Suprapubic skin (tissue), 3 donors: ENCODE measurements around the gene ARHGAP6.

Experiments used
- EP300 ChIP-seq: sonication (generic); formaldehyde crosslinking; IDR thresholded peaks from one replicate; pipeline ENCODE4 v1.6.1; 2017; ENCODE audit warnings: antibody characterized with exemption
- POLR2A ChIP-seq, 2 donors: fragments of 450-650 bp; IDR thresholded peaks; one replicate each; pipeline ENCODE4 v1.6.1; 2017; ENCODE audit warnings: antibody characterized with exemption in 2 of 2, mild to moderate bottlenecking in 2 of 2, moderate library complexity in 2 of 2
- TF ChIP-seq, protein P1 (sequence below), 2 donors: fragments of 200-600 bp in 1 of 2; fragments of 450-650 bp in 1 of 2; sonication (generic) in 1 of 2; IDR thresholded peaks; one replicate each; pipeline ENCODE4 v1.5.1; 2016 to 2019; ENCODE audit warnings: antibody characterized with exemption in 2 of 2, mild to moderate bottlenecking in 1 of 2, moderate library complexity in 1 of 2

GRCh38 chrX:11352296-11352741 lies 313.4 kb downstream of the ARHGAP6 start:
- no peak for TF ChIP-seq POLR2A (IDR thresholded peaks at IDR 0.05)
- TF ChIP-seq, protein P1, sequence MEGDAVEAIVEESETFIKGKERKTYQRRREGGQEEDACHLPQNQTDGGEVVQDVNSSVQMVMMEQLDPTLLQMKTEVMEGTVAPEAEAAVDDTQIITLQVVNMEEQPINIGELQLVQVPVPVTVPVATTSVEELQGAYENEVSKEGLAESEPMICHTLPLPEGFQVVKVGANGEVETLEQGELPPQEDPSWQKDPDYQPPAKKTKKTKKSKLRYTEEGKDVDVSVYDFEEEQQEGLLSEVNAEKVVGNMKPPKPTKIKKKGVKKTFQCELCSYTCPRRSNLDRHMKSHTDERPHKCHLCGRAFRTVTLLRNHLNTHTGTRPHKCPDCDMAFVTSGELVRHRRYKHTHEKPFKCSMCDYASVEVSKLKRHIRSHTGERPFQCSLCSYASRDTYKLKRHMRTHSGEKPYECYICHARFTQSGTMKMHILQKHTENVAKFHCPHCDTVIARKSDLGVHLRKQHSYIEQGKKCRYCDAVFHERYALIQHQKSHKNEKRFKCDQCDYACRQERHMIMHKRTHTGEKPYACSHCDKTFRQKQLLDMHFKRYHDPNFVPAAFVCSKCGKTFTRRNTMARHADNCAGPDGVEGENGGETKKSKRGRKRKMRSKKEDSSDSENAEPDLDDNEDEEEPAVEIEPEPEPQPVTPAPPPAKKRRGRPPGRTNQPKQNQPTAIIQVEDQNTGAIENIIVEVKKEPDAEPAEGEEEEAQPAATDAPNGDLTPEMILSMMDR (IDR thresholded peaks at IDR 0.05): no peak
- TF ChIP-seq EP300: no peak
